ENCODE data around the gene IL17RD. TPM values are rescaled to one million over a fixed set of nuclear protein-coding genes. Genes with fewer than 3 reads are reported as not detected.
A peak's percentile ranks its signal among the peaks of the same experiment; 100 is the strongest.

The IL17RD gene
- total and polyA plus RNA-seq, 2 experiments from 2014 or later: 10.7 to 104 TPM

DNA sequence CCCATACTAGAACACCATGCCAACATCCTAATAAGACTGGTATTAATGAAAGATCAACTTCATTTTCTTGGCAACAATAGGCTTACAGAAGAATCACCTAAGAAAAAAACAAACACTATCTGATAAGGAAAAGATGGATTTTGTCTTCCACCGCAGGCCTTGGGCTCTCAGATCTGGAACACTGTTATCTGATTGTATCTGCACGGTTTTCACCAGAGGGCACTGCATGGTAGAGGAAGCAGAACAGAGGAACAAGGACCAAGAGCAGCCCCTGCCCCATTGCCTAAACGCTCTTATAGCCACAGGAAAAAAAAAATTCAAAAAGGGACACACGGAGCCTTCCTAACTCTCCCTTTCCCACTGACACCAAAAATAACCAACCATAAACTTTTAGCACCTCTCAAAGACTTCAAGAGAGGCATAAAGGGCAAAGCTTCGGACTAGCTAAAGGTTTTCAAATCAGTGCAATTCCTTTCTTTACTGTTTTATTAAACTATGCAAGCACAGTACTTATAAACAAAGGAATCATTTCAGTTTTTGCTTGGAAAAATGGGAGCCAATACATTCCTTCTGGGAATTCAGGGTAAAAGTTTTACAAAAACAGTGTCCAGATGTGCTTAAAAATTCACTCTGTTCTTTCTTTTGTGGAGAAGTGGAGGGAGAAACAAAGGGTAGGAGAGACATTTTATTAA lies 23.3 kb downstream of the IL17RD start:
- Mint-ChIP-seq H3K4me3 (peak overlapping the region; percentile 45; the same call in 2 of the 3 replicates), H3K4me1 (peaks cover 70% of the 10 kb centered on the region), H3K9me3 (no peaks in the 10 kb centered on the region), H3K36me3 (ENCODE audit: low read depth) (peaks cover 3% of the 10 kb centered on the region; the same call in 2 of the 3 replicates), H3K27ac (peak overlapping the region; percentile 7; the same call in 1 of the 2 replicates), H3K27me3 (ENCODE audit: insufficient read depth, low read depth, poor library complexity) (peaks cover 9% of the 10 kb centered on the region)
- peaks cover 77% of the 10 kb centered on the region for H3K79me2 ChIP-seq (replicated peaks; ENCODE audit: insufficient read depth)
- no peaks in the 10 kb centered on the region; the same call in 1 of the 2 replicates for H3K9me2 ChIP-seq (ENCODE audit: insufficient read depth)
- H3K4me1 ChIP-seq (ENCODE audit: insufficient read depth): peaks cover 57% of the 10 kb centered on the region
- H3K36me3 ChIP-seq (ENCODE audit: insufficient read depth): no peaks in the 10 kb centered on the region
- peak overlapping the region; percentile 3; the same call in 1 of the 2 replicates for H3K27ac ChIP-seq (ENCODE audit: low read depth)
- ATAC-seq (peak; percentile 48), DNase-seq (ENCODE audit: low spot score) (no peak)
- peaks cover 11% of the 10 kb centered on the region; the same call in 1 of the 2 replicates for H4K20me1 ChIP-seq (replicated peaks; ENCODE audit: insufficient read depth)
- peak overlapping the region; percentile 56 for H3K4me2 ChIP-seq
- H3F3A ChIP-seq (replicated peaks; ENCODE audit: low read depth): no peaks in the 10 kb centered on the region; the same call in 1 of the 2 replicates
- no peaks in the 10 kb centered on the region for H3K27me3 ChIP-seq (ENCODE audit: insufficient read depth)
- TF ChIP-seq, protein P1, sequence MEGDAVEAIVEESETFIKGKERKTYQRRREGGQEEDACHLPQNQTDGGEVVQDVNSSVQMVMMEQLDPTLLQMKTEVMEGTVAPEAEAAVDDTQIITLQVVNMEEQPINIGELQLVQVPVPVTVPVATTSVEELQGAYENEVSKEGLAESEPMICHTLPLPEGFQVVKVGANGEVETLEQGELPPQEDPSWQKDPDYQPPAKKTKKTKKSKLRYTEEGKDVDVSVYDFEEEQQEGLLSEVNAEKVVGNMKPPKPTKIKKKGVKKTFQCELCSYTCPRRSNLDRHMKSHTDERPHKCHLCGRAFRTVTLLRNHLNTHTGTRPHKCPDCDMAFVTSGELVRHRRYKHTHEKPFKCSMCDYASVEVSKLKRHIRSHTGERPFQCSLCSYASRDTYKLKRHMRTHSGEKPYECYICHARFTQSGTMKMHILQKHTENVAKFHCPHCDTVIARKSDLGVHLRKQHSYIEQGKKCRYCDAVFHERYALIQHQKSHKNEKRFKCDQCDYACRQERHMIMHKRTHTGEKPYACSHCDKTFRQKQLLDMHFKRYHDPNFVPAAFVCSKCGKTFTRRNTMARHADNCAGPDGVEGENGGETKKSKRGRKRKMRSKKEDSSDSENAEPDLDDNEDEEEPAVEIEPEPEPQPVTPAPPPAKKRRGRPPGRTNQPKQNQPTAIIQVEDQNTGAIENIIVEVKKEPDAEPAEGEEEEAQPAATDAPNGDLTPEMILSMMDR (conservative IDR thresholded peaks at IDR 0.05; ENCODE audit: low read depth in 2 of 2): peak in 1 of 2 experiments; percentile 36; a peak in 2 of 4 replicates
- TF ChIP-seq ZNF331 (CRISPR knock-in tag; IDR thresholded peaks at IDR 0.05; ENCODE audit: low read depth) (no peak), STAT1 (IDR thresholded peaks at IDR 0.05; ENCODE audit: unreplicated experiment) (no peak), NANOG (IDR thresholded peaks at IDR 0.05; ENCODE audit: borderline replicate concordance) (no peak)
- no peak overlapping the region for H3K4me3 ChIP-seq
- H2AFZ ChIP-seq: no peak overlapping the region

DNA sequence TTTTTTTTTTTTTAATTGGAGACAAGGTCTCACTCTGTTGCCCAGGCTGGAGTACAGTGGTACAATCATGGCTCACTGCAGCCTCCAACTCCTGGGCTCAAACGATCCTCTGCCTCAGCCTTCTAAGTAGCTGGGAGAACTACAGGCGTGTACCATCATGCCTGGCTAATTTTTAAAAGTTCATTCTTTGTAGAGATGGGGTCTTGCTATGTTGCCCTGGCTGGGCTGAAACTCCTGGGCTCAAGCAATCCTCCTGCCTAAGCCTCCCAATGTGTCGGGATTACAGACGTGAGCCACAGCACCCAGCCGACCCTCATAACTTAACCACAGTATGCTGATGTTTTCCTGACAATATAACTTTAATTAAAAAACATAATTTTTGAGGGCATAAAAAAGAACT lies 24.3 kb downstream of the IL17RD start:
- no peak for TF ChIP-seq EZH2phosphoT487 (IDR thresholded peaks at IDR 0.05; ENCODE audit: unreplicated experiment)
- H3K79me2 ChIP-seq (replicated peaks; ENCODE audit: insufficient read depth): peaks cover 76% of the 10 kb centered on the region
- ATAC-seq (no peak), DNase-seq (ENCODE audit: low spot score) (no peak)
- H3K4me3 ChIP-seq: no peak overlapping the region
- no peaks in the 10 kb centered on the region for H3K27me3 ChIP-seq (ENCODE audit: insufficient read depth)
- Mint-ChIP-seq H3K9me3 (no peaks in the 10 kb centered on the region), H3K4me3 (no peak overlapping the region), H3K27me3 (ENCODE audit: insufficient read depth, low read depth, poor library complexity) (peaks cover 9% of the 10 kb centered on the region), H3K27ac (no peak overlapping the region), H3K36me3 (ENCODE audit: low read depth) (peaks cover 10% of the 10 kb centered on the region; the same call in 2 of the 3 replicates), H3K4me1 (peaks cover 77% of the 10 kb centered on the region)
- H3K4me2 ChIP-seq: no peak overlapping the region
- no peaks in the 10 kb centered on the region; the same call in 1 of the 2 replicates for H3F3A ChIP-seq (replicated peaks; ENCODE audit: low read depth)
- H2AFZ ChIP-seq: no peak overlapping the region
- H3K36me3 ChIP-seq (ENCODE audit: insufficient read depth): no peaks in the 10 kb centered on the region
- no peaks in the 10 kb centered on the region; the same call in 1 of the 2 replicates for H3K9me2 ChIP-seq (ENCODE audit: insufficient read depth)
- peaks cover 65% of the 10 kb centered on the region for H3K4me1 ChIP-seq (ENCODE audit: insufficient read depth)
- H3K27ac ChIP-seq (ENCODE audit: low read depth): no peak overlapping the region
- peaks cover 11% of the 10 kb centered on the region; the same call in 1 of the 2 replicates for H4K20me1 ChIP-seq (replicated peaks; ENCODE audit: insufficient read depth)

DNA sequence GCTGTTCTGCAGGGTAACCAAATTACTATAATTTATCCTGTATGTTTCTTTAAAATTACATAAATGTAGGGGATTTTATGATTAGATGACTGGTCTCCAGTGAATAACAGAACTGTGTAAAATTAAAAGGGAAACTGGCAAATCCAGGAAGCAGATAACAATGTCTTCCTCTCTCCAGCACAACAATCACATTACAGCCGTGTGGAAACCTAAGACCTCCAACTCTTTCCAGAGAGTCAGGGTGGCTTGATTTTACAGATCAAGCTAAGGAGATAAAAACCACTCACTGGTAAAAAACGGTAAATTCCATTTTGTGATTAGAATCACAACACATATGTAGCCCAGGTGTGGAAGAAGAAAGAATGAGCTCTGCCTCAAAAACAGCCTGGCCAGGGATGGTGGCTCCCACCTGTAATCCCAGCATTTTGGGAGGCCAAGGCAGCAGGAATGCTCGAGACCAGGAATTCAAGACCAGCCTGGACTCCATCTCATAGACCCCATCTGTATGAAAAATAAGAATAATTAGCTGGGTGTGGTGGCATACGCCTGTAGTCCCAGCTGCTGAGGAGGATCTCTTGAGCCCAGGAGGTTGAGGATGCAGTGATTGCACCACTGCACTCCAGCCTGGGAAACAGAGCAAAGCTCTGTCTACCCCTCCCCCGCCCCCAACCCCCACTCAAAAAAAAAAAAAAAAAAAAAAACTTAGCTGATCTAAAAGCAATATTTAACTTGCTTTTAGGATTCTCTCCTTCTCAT lies 29.0 kb downstream of the IL17RD start:
- H3K27ac ChIP-seq (ENCODE audit: low read depth): 0 out of 2 replicates have a peak overlapping the region, but pooled peaks have one; percentile 36
- H3K36me3 ChIP-seq (ENCODE audit: insufficient read depth): no peaks in the 10 kb centered on the region
- no peaks in the 10 kb centered on the region; the same call in 1 of the 2 replicates for H3K9me2 ChIP-seq (ENCODE audit: insufficient read depth)
- H3K4me1 Mint-ChIP-seq: peaks cover 79% of the 10 kb centered on the region
- no peak for DNase-seq (ENCODE audit: low spot score)
- H3K27me3 Mint-ChIP-seq (ENCODE audit: insufficient read depth, low read depth, poor library complexity): peaks cover 22% of the 10 kb centered on the region
- H3K4me3 ChIP-seq: no peak overlapping the region
- peaks cover 30% of the 10 kb centered on the region for H3K36me3 Mint-ChIP-seq (ENCODE audit: low read depth)
- peaks cover 14% of the 10 kb centered on the region; the same call in 1 of the 2 replicates for H3F3A ChIP-seq (replicated peaks; ENCODE audit: low read depth)
- H2AFZ ChIP-seq: no peak overlapping the region
- no peaks in the 10 kb centered on the region for H3K27me3 ChIP-seq (ENCODE audit: insufficient read depth)
- H3K27ac Mint-ChIP-seq: no peak overlapping the region
- peaks cover 90% of the 10 kb centered on the region for H3K4me1 ChIP-seq (ENCODE audit: insufficient read depth)
- no peak for ATAC-seq
- peaks cover 79% of the 10 kb centered on the region for H3K79me2 ChIP-seq (replicated peaks; ENCODE audit: insufficient read depth)
- H4K20me1 ChIP-seq (replicated peaks; ENCODE audit: insufficient read depth): no peaks in the 10 kb centered on the region
- H3K4me3 Mint-ChIP-seq: no peak overlapping the region; the same call in 2 of the 3 replicates
- H3K9me3 Mint-ChIP-seq: no peaks in the 10 kb centered on the region
- H3K4me2 ChIP-seq: peak overlapping the region; percentile 29
- TF ChIP-seq EZH2 (IDR thresholded peaks at IDR 0.05; ENCODE audit: low read depth, unreplicated experiment): no peak
- TF ChIP-seq NANOG (IDR thresholded peaks at IDR 0.05; ENCODE audit: borderline replicate concordance): no peak
- TF ChIP-seq, protein P1 (conservative IDR thresholded peaks at IDR 0.05; ENCODE audit: low read depth in 2 of 2): no peak
- TF ChIP-seq, protein P2, sequence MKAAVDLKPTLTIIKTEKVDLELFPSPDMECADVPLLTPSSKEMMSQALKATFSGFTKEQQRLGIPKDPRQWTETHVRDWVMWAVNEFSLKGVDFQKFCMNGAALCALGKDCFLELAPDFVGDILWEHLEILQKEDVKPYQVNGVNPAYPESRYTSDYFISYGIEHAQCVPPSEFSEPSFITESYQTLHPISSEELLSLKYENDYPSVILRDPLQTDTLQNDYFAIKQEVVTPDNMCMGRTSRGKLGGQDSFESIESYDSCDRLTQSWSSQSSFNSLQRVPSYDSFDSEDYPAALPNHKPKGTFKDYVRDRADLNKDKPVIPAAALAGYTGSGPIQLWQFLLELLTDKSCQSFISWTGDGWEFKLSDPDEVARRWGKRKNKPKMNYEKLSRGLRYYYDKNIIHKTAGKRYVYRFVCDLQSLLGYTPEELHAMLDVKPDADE (IDR thresholded peaks at IDR 0.05): no peak
- no peak for TF ChIP-seq EZH2phosphoT487 (IDR thresholded peaks at IDR 0.05; ENCODE audit: unreplicated experiment)
- no peak for TF ChIP-seq ZNF114 (CRISPR knock-in tag; IDR thresholded peaks at IDR 0.05)
- TF ChIP-seq JUNB (IDR thresholded peaks at IDR 0.05; ENCODE audit: unreplicated experiment): no peak
- TF ChIP-seq CREB1 (CRISPR knock-in tag; IDR thresholded peaks at IDR 0.05; ENCODE audit: low read depth): no peak
- no peak for TF ChIP-seq STAT1 (IDR thresholded peaks at IDR 0.05; ENCODE audit: unreplicated experiment)
